RWPE1 (cell line): ENCODE measurements around the gene HMGXB4.
A peak's percentile ranks its signal among the peaks of the same experiment; 100 is the strongest.

Source experiments
- CTCF ChIA-PET: fragments of 350-600 bp; sonication (Branson Sonifier 250); formaldehyde crosslinking; extraction: SDS; loops from one replicate; lab custom pipeline; 2021; lab: Yijun Ruan, JAX
- POLR2A ChIA-PET: fragments of 400-600 bp; formaldehyde crosslinking; extraction: SDS; loops from one replicate; lab custom pipeline; 2020; ENCODE audit warnings: antibody characterized with exemption; ENCODE audit not compliant: low non-redundant PET; lab: Yijun Ruan, JAX
- DNase-seq: peaks from one replicate; pipeline ENCODE4 v3.0.0; 2012; ENCODE audit warnings: low spot score
- H3K27ac ChIP-seq: fragments of 450-650 bp; 2 replicates; pipeline ENCODE4 v1.5.1; 2017
- TF ChIP-seq, protein P1 (sequence below): fragments of 450-650 bp; conservative IDR thresholded peaks from 2 replicates; pipeline ENCODE4 v1.5.1; 2017; ENCODE audit warnings: low read depth, mild to moderate bottlenecking

Gene HMGXB4

DNA sequence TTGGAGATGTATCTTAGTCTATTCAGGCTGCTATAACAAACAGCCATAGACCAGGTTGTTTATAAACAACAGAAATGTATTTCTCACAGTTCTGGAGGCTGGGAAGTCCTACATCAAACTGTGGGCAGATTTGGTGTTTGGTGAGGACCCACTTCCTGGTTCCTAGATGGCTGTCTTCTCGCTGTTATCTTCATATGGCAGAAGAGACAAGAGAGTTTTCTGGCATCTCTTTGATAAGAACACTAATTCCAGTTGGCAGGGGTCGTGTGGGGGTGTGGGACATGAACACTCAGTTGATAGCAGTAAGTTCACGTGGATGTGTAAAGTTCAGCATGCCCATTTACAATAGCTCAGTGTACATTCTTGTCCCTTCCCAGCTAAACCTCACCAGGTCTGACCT is 41.3 kb upstream of the HMGXB4 start:
- CTCF ChIA-PET = no interaction called here
- TF ChIP-seq, protein P1, sequence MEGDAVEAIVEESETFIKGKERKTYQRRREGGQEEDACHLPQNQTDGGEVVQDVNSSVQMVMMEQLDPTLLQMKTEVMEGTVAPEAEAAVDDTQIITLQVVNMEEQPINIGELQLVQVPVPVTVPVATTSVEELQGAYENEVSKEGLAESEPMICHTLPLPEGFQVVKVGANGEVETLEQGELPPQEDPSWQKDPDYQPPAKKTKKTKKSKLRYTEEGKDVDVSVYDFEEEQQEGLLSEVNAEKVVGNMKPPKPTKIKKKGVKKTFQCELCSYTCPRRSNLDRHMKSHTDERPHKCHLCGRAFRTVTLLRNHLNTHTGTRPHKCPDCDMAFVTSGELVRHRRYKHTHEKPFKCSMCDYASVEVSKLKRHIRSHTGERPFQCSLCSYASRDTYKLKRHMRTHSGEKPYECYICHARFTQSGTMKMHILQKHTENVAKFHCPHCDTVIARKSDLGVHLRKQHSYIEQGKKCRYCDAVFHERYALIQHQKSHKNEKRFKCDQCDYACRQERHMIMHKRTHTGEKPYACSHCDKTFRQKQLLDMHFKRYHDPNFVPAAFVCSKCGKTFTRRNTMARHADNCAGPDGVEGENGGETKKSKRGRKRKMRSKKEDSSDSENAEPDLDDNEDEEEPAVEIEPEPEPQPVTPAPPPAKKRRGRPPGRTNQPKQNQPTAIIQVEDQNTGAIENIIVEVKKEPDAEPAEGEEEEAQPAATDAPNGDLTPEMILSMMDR = no peak
- DNase-seq = no peak
- POLR2A ChIA-PET = no interaction called here
- no peak overlapping the region for H3K27ac ChIP-seq

- DNase-seq = no peak
- H3K27ac ChIP-seq = no peak overlapping the region
- CTCF ChIA-PET = no interaction called here
- POLR2A ChIA-PET = no interaction called here
- TF ChIP-seq, protein P1 = no peak
These were observed 39.8 kb upstream of the HMGXB4 start for GRCh38 chr22:35217527-35217926.

GRCh38 chr22:35218079-35218478 is 39.2 kb upstream of the HMGXB4 start:
- no peak overlapping the region for H3K27ac ChIP-seq
- CTCF ChIA-PET = no interaction called here
- TF ChIP-seq, protein P1 = no peak
- no peak for DNase-seq
- POLR2A ChIA-PET = no interaction called here

- DNase-seq = peak; percentile 18
- CTCF ChIA-PET = interaction anchor here (0.5 to 0.6 kb wide), 2 partner anchors 12 to 1149 kb away, joined by 3 to 4 read pairs; no protein-coding TSS in a partner anchor
- H3K27ac ChIP-seq = no peak overlapping the region
- TF ChIP-seq, protein P1 = no peak
- POLR2A ChIA-PET = no interaction called here
These were observed 38.3 kb upstream of the HMGXB4 start for GRCh38 chr22:35219012-35219411.

GRCh38 chr22:35220221-35220620 is 37.1 kb upstream of the HMGXB4 start:
- H3K27ac ChIP-seq = no peak overlapping the region
- no peak for DNase-seq
- TF ChIP-seq, protein P1 = no peak
- ChIA-PET CTCF (no interaction called here), POLR2A (no interaction called here)

GRCh38 chr22:35225010-35225409 is 32.3 kb upstream of the HMGXB4 start:
- DNase-seq = no peak
- no peak overlapping the region for H3K27ac ChIP-seq
- CTCF ChIA-PET = no interaction called here
- TF ChIP-seq, protein P1 = no peak
- POLR2A ChIA-PET = no interaction called here
